ENCODE measurements around the gene DCBLD1.
"Not testable (repeated sequence)": the region's sequence is repeated elsewhere in the genome, so short reads cannot be mapped to it uniquely, and the experiment has no call there.

DCBLD1 gene

DNA sequence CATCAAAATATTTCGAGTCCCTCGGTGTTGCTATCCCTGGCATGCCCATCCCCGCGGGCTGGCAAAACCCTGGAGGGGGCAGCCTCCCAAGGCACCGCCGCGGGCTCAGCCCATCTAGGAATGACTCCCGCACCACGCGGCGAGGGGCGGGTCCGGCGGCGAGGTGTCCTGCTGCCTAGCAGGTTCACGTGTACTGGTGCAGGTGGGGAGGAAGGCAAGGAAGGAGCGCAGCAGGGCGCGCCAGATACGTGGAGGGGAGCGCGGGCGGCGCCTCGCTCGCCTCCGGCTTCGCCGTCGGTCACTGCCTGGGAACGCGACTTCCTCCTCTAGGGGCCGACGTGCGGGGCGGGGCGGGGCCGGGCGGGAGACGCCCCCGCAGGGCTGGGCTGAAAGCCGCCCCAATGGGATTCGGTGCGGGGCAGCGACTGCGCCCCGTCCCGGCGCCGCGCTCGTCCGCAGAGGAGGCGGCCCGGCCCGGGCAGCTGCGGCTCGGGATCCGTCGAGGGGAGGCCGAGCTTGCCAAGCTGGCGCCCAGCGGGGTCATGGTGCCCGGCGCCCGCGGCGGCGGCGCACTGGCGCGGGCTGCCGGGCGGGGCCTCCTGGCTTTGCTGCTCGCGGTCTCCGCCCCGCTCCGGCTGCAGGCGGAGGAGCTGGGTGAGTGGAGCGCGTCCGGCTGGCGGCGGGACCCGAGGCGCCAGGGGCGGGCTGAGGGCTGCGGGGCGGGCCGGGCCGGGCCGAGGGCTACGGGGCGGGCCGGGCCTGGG is at the start of gene DCBLD1:
Gene DCBLD1, plus strand, starts transcription at position 435 of the 764 bp plus-strand sequence. Its CDS starts 108 bp downstream, at position 543.
- peak; percentile 72 for DNase-seq

DNA sequence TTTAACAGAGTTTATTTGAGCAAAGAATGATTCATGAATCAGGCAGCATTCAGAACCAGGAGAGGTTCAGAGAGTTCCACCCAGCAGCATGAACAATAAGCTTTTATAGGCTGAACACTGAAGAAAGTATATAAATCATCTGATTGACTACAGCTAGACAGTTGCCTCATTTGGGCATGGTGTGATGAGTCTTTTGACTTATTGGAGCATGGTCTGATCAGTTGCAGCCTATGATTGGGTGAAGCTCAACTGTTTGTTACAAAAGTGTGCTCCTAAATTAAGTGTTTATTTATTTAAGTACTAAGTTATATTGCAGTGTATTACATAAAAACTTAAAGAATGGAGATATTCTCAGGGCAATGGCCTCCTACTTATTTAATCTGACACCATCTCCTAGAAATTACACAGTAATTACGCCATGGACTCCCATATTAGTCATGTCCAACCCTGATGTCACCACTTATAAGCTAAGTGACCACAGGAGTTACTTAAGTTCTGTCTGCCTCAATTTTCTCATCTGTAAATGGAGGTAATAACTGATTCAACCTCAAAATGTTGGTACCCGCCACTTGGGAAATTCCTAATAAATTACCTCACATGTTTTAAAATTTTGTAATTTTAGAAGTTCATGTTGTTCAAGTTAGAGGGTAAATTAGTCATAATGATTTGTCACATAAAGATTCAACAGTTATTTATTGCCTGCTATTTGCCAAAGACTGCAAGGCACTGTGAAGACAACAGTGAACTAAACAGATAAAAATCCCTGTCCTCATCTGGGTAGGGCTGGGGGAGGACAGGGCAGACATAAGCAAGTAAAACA is 41.6 kb upstream of the DCBLD1 start:
- DNase-seq, result no peak

DNA sequence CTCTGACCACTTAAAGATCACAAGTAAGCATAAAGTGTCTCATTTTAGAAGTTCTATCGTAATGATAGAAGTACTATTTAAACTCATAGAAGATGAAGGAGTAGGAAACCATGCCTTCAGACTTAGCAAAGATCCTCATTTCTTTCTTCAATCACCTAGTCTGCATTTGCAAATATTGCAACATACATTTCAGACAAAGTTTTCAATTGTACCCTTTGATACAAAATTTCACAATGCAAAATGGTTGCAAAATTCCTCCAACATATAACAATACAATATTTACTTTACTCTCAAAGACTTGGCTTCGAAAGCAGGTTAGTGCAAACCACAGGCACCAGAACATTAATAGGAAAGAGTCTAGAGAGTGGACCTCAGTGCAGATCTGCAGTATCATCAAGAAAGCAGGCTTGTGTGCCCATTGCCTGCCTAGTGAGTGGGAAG is 40.6 kb upstream of the DCBLD1 start:
- no peak for DNase-seq

DNA sequence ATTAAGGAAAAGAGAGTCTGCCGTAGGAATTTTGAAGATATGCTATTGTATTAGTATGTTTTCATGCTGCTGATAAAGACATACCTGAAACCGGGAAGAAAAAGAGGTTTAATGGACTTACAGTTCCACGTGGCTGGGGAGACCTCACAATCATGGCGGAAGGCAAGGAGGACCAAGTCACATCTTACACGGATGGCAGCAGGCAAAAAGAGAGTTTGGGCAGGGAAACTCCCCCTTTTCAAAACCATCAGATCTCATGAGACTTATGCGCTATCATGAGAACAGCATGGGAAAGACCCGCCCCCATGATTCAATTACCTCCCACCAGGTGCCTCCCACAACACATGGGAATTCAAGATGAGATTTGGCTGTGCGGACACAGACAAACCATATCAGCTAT is 40.2 kb upstream of the DCBLD1 start:
- DNase-seq, result not testable (repeated sequence)

DNA sequence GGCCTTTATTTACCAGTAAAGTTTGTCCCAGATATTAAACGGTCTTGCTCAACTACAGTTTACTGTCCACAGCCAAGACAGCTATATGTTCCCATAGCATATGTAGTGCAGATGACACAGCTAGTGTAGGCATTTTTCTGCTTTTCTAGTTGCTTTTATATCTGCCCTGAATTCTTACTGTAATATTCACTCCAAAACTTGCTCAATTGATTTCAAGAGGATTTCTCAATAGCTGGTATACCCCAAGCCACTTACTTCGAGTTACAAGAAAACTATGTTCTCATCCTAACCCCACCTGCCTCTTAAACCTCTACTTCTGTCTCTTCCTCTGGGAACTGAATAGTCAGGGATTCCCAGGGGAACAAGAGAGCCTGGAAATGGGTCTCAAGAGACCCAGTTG is 37.9 kb upstream of the DCBLD1 start:
- no peak for DNase-seq

DNA sequence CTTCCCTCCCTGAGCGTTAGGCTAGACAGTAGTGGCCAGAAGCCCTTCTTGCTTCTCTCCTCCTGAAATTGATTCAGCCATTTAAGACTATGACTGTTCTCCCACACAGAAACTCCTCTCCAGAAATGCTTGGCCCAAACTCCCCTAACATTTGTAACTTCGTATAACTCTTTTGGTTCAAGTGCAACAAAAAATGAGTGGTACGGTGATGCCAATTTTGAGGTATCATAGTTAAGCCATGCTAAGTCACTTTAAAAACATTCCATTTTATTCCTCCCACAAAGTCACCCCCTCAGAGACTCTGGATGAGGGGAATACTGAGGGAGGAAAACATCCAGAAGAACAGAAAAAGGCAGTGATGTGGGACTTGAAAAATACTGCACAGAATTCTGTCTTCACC is 35.6 kb upstream of the DCBLD1 start:
- no peak for DNase-seq

DNA sequence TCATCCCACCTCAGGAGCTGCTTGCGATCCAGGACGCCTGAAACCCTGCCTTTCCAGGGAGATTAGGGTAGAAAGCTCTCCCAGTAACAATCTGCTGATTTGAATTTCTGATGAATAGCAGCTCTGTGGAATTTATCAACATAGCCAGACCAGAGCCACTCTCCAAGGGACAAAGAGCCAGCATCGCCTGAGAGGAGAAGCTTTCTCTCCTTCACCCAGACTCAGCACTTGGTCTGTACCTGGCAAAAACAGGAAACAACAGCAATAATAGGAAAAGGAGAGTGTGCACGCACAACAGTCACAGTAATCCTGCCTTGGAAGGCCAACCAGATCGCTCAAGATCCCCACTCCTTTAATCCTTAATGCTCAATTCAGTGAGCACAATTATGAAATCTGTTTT is 34.5 kb upstream of the DCBLD1 start:
- DNase-seq, result no peak

DNA sequence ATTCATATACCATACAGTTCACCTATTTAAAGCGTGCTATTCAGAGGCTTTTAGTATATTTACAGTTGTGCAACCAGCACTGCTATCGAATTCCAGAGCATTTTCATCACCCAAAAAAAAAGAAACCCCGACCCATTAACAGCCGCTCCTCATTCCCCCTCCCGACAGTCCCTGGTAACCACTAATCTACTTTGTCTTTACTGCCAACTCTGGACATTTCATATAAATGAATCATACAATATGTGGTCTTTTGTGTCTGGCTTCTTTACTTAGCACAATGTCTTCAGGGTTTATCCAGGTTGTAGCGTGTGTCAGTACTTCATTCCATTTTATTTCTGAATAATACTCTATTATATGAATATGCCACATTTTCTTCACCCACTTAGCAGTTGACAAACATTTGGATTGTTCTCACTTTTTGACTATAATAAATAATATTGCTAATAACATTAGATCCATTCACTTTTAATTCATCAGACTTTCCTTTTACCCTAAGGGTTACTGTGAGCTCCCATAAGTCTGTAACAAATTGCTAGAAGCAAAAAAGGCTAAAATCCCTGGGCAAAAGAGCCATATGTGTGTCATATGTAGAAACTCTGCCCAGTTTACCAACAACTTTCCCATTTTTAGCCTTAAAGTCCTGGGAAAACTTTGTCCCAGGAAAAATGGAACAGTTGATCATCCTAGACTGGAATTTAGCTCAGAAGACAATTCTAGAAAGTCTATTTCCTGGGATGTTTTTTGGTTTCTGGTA is 33.6 kb upstream of the DCBLD1 start:
- no peak for DNase-seq

DNA sequence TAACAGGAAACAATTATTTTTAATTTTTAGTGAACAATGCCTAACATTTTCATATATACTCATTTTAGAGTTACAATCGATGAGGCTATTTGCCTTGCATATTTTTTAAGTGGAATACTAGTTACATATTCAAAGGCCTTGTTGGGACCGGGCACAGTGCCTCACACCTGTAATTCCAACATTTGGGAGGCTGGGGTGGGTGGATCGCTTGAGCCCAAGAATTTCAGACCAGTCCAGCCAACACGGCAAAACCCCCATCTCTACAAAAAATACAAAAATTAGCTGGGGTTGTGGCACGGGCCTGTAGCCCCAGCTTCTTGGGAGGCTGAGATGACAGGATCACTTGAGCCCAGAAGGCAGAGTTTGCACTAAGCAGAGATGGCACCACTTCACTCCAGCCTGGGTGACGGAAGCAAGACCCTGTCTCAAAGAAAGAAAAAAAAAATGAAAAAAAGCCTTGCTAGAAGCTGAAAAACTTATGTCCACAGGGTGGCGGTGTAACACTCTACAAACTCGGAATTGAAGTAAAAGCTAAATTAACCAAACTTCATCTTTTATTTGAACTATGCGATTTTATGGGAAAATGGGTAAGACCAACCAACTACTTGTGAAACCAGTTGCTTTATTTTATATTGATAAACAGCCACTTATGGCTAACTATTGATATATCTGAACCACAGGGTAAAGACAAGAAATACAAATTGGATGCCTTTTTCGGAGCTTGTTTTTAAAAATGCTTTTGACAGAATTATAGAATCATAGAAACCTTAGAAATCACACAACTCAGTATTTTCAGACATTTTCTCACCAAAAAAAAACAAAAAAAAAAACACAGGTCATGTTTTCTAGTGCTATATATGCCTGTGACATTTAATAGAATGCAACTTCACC is 32.7 kb upstream of the DCBLD1 start:
- DNase-seq, result peak; percentile 69

DNA sequence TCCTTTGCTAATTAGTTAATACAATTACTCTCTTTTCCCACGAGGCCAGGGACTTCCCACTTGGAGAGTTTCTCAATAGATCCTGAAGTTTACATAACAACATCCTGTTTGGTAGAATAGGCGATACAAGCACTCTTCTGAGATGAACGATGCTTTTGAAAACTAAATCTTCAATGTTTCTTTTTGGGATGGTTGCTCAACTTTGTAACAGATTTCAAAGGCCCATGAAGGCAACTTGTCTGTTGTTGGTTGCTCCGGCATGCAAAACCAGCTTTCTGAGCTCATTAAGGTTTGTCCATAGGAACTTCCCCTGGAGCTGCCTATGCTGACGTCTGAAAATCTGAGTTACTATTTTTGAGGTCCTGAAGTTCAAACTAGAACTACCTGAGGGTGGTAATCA is 30.8 kb upstream of the DCBLD1 start:
- DNase-seq, result no peak

DNA sequence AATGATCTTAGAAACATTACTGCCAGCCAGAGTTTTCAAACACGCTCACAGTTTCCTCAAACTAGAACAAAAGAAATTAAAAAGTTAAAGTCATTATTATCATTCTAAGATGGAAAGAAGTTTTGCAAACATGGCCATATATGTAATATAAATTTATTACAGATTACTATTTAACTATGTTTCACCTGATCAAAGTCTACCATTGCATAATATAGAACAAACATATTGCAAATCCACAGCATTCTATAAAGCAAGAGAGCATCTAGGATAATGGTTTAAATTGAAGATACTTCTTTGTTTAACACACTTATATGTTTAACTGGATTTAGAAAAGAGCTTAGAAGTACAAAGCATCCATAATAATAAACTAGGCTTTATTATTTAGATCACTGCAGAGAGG is 26.2 kb upstream of the DCBLD1 start:
- no peak for DNase-seq

DNA sequence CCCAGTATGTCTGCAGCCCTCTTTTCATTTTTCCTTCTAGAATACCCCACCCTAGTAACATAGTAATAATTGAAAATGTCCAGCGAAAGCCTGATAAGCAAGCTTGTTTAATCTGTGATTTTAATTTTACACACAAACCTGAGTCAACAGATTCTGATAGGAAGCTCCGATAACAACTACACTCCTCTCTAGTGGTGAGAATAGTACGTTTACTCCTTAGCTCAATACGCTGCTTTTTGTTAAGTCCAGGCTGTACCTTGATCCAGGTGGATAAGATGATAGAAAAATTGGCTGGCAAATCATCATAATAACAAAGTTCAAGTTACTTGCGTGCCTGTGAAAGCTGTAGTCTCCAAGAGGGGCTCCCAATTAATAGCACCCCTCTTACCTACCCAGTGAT is 25.5 kb upstream of the DCBLD1 start:
- DNase-seq, result no peak

DNA sequence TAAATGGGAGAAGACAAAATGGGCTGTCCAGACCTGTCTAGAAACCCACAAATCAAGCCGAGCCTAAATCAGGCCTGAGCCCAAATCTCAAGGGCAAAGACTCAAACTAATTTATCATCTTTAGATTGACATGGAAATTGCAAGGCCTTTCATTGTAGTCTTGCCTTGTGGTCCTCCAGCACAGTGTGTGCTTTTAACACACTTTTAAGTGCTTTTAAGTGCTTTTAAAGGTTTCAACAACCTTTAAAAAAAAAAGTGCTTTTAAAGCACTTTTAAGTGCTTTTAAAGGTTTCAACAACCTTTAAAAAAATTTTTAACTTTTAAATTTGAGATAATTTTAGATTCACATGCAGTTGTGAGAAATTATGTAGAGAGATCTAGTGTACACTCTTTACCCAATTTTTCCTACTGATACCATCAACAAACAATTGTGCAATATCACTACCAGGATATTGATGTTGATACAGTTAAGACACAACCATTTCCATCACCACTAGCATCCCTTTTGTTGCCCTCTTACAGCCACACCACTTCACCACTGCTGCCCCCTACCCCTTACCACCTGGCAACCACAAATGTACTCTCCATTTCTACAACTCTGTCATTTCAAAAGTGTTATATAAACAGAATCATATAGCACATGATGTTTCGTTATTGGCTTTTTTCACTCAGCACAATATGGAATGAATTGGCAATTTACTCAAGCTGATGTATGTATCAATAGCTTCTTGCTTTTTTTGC is 23.1 kb upstream of the DCBLD1 start:
- DNase-seq, result no peak

DNA sequence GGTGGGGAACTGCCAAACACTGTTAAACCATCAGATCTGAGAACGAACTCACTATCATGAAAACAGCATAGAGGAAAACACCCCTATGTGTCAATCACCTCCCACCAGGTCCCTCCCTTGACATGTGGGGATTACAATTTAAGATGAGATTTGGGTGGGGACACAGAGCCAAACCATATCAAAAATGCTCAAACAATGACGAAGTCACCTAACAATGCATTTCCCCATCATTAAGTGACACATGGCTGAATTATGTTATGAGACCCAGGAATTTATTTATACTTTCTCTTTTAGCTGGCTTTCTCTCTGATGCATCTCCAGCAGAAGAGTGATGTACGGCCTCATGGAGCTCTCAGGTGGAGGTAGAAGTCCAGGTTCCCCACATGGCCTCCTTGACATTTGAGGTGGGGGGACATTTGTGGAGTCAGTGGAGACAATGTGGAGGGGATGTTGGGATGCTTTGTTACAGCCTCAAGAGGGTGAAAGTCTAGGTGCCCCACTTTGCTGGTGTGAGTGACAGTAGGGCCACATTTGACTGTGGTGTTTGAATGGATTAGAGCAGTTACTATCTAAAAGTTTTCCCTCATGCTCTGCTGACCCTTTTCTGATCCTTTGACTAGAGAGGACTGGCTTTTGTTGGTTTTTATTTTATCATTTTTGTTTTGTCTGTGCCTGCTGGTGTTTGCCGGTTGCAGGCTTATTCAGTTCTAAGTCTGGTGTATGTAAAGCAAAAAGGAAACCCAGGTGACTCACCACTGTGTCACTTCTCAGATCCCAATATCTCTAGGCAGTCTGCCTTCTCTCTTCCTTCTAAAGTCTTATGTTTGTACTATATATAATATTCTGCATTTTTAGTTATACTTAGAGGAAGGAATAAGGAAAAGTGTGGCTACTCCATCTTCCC is 18.5 kb upstream of the DCBLD1 start:
- DNase-seq, result peak; percentile 34

DNA sequence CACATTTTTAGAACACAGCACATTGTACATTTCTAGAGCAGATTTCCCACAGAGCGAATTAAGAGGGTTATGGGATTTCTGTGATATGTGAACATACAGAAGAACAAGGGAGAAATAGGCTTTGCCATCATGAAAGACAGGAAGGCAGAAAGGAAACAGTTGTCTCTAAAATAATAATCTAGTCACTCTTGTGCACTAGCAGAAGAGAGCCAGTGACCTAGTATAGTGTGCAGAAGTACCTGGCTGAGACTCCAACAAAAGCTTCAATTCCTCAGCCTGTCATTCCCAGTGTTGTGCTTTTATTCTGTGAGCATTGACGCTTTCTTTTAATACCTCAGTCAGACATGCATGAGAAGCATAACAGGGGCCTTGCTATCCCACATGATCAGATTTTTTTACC is 17.8 kb upstream of the DCBLD1 start:
- DNase-seq, result no peak

DNA sequence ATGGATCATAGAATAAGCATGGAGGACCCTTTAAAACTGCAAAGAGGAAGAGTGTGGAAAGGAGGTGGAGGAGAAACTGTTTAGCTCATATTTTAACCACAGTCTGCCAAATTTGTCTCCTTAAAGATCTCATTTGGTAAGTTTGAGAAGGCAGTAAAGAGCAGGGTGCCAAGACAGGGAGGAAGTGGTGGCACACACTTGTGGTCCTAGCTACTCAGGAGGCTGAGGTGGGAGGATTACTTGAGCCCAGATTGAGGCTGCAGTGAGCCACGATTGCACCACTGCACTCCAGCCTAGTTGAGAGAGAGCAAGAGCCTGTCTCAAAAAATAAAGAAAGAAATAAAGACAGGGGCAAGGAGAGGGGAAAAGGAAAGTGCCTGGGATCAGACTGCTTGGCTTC is 16.8 kb upstream of the DCBLD1 start:
- no peak for DNase-seq

DNA sequence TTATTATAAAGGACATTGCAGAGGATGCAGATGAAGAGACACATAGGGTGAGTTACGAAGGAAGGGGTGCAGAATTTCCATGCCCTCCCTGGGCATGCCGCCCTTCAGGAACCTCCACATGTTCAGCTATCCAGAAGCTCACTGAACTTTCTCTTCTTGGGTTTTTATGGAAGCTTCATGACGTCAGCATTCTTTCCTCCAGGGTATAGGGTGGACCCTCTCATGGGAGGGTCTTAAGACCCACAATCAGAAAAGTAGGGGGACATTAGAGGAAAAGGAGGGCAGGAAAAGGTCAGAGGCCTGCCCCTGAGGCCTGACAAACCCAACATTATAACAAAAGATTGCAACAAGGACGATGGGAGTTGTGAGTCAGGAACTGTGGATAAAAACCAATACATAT is 14.6 kb upstream of the DCBLD1 start:
- no peak for DNase-seq

DNA sequence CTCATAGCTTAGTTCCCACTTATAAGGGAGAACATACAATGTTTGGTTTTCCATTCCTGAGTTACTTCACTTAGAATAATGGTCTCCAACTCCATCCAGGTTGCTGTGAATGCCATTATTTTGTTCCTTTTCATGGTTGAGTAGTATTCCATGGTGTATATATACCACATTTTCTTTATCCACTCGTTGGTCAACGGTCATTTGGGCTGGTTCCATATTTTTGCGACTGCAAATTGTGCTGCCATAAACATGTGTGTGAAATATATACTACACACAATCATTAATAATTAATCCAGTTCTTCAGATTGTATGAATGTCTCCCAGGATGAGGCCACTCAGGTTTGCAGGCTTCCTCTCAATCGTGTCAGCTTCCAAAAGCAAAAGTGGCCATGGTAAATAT is 13.9 kb upstream of the DCBLD1 start:
- DNase-seq, result not testable (repeated sequence)

DNA sequence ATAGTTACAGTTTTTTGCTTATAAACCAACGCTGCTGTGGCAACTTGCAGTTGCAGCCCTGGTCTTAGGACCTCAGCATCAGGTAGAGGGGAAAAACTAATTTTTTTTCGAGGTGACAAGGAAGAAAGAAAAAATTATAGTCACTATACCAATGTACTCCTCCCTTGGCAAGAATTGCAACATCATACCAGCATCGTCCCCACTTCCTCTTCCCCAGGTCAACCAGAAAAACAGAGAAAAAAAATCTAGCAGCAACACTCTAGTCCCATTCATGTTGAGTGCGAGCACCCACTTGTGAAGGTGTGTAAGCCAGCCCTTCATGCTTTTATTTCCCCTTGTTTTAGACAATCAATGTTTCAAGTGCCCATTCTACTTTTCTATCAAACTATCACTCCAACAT is 13.1 kb upstream of the DCBLD1 start:
- no peak for DNase-seq

DNA sequence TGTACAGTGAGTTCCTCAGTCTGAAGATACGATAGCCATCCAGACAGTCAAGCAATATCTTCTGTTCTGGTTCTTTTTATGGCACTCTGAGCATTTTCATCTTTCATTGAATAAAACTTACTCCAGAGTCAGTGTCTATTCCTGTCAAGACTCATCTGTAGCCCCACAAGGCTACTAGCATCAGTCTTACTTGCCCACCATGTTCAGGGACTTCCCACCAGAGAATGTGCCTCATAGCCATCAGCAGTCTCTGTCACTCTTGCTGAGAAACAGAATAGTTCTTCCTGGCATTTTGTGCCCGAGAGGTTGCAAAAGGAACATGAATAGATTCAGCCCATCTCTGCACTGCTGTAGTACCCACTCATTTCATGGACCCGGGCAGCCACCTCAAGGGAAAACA is 12.7 kb upstream of the DCBLD1 start:
- no peak for DNase-seq

DNA sequence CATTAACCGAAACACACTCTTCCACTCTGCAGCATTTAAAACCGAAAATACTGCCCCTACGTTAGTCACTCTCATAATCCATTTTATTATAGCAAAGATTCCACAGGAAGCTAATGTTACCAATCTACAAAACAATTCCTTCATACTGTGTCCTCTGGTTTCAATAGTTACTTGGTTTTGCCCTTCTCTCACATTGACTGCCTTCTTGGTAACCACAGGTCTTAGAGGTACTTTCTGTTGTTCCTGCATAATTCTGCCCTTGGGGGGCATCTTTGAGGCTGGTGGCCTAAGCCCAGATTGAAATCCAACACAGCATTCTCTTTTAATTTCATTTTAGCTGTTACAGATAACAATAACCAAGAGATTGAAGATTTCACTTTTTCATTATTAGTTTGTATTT is 9.8 kb upstream of the DCBLD1 start:
- DNase-seq, result no peak
